Uterus (tissue), 2 donors: ENCODE results near the gene PEMT.

Experiments
- CTCF ChIP-seq, 4 experiments: fragments of 200-600 bp in 2 of 4; fragments of 450-650 bp in 2 of 4; sonication (generic) in 2 of 4; IDR thresholded peaks; one replicate each; pipeline ENCODE4 v1.5.1; 2016 to 2019; ENCODE audit warnings: antibody characterized with exemption in 4 of 4, mild to moderate bottlenecking in 2 of 4, moderate library complexity in 1 of 4
- POLR2A ChIP-seq, 2 donors: fragments of 450-650 bp; IDR thresholded peaks; one replicate each; pipeline ENCODE4 v1.6.1; 2016; ENCODE audit warnings: antibody characterized with exemption in 2 of 2, mild to moderate bottlenecking in 1 of 2, moderate library complexity in 1 of 2

DNA sequence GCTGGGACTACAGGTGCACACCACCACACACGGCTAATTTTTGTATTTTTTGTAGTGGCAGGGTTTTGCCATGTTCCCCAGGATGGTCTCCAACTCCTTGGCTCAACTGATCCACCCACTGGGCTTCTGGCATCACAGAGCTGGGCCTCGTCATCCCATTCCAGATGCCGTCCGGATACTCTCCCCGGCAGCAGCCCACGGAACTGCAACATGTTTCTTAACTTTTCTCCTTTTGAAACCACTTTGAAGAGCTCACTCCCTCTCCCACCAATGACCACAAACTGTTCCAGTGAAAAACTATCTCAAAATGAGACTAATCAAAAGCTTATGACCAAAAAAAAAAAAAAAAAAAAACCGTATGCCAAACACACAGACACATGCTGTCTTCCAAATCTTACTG, 17.6 kb downstream of the PEMT start:
- TF ChIP-seq CTCF (IDR thresholded peaks at IDR 0.05) (no peak), POLR2A (IDR thresholded peaks at IDR 0.05) (no peak)
